HepG2 (cell line): ENCODE measurements around the gene P4HA3. TPM values are rescaled to one million over a fixed set of nuclear protein-coding genes. Genes with fewer than 3 reads are reported as not detected.

Experiments
- ATAC-seq: fragments of 200-7000 bp; cut with Tn5 transposase; 3 replicates; pipeline ENCODE4 v1.9.1; 2020; ENCODE audit warnings: mild to moderate bottlenecking, moderate library complexity
- BruUV-seq: library from RNA; stranded (reverse); fragments of 400-500 nt; replicated peaks from 2 replicates; lab custom pipeline; 2021; lab: Mats Ljungman, UMichigan
- CTCF ChIA-PET: fragments of 300-600 bp; formaldehyde crosslinking; extraction: SDS; loops from one replicate; lab custom pipeline; 2021; ENCODE audit warnings: low total read pairs, inconsistent platforms, low intra/inter-chr PET ratio; lab: Yijun Ruan, JAX
- POLR2A ChIA-PET: fragments of 350-600 bp; sonication (Branson Sonifier 250); formaldehyde crosslinking; loops from one replicate; lab custom pipeline; 2020; ENCODE audit warnings: antibody characterized with exemption, inconsistent platforms; lab: Yijun Ruan, JAX
- DNase-seq: peaks from one replicate; pipeline ENCODE4 v3.0.0-alpha.2; 2015; ENCODE audit warnings: low spot score
- FAIRE-seq: peaks from 3 replicates; lab custom pipeline; 2011; peaks lifted over from hg19 to GRCh38; lab: Jason Lieb, UNC
- H2AFZ ChIP-seq: one replicate; pipeline ENCODE4 v1.6.1; 2011; ENCODE audit warnings: low read length, inconsistent platforms
- H3K27ac ChIP-seq: fragments of 300-600 bp; 3 replicates; pipeline ENCODE4 v1.8.0; 2011; ENCODE audit warnings: mixed run types, mild to moderate bottlenecking, mixed read lengths, low read length, inconsistent platforms; ENCODE audit not compliant: insufficient read depth; ENCODE audit errors: extremely low read length
- H3K27me3 ChIP-seq, 2 experiments: fragments of 200-600 bp in 1 of 2; 2 replicates in 1 of 2; 3 replicates in 1 of 2; pipeline versions ENCODE4 v1.6.0 to v1.8.0; 2011; ENCODE audit warnings: low read length in 2 of 2, mild to moderate bottlenecking in 2 of 2, moderate library complexity in 2 of 2, inconsistent platforms in 1 of 2; ENCODE audit not compliant: insufficient read depth in 2 of 2, control insufficient read depth in 1 of 2
- H3K36me3 ChIP-seq, 2 experiments: fragments of 200-600 bp in 1 of 2; replicated peaks in 1 of 2; 2 replicates in 1 of 2; 3 replicates in 1 of 2; pipeline versions ENCODE4 v1.5.1 to v1.8.0; 2011; ENCODE audit warnings: low read length in 2 of 2, inconsistent platforms in 1 of 2; ENCODE audit not compliant: insufficient read depth in 2 of 2, control insufficient read depth in 1 of 2
- H3K4me1 ChIP-seq: 2 replicates; pipeline ENCODE4 v1.5.1; 2012; ENCODE audit warnings: low read length, inconsistent platforms; ENCODE audit not compliant: insufficient read depth
- H3K4me2 ChIP-seq: 2 replicates; pipeline ENCODE4 v1.6.0; 2011; ENCODE audit warnings: low read depth, low read length, inconsistent platforms
- H3K4me3 ChIP-seq, 3 experiments: fragments of 200-600 bp in 1 of 3; sonication (generic), shearing (Covaris generic) in 1 of 3; replicated peaks in 1 of 3; 2 replicates each; pipeline ENCODE4 v1.5.1; 2011 to 2016; ENCODE audit warnings: low read length in 3 of 3, inconsistent platforms in 2 of 3, low read depth in 2 of 3, mild to moderate bottlenecking in 2 of 3, control low read depth in 1 of 3, mixed read lengths in 1 of 3; ENCODE audit not compliant: insufficient read depth in 1 of 3
- H3K79me2 ChIP-seq: one replicate; pipeline ENCODE4 v1.6.1; 2011; ENCODE audit warnings: low read length, inconsistent platforms; ENCODE audit not compliant: insufficient read depth
- H3K9ac ChIP-seq: 2 replicates; pipeline ENCODE4 v1.6.0; 2011; ENCODE audit warnings: mild to moderate bottlenecking, low read depth, low read length, inconsistent platforms; ENCODE audit not compliant: insufficient read depth
- H3K9me3 ChIP-seq: 2 replicates; pipeline ENCODE4 v1.5.1; 2012; ENCODE audit warnings: mild to moderate bottlenecking, low read length
- H4K20me1 ChIP-seq: 2 replicates; pipeline ENCODE4 v1.6.0; 2011; ENCODE audit warnings: inconsistent platforms, mild to moderate bottlenecking, low read length, moderate library complexity; ENCODE audit not compliant: insufficient read depth
- ATF1 ChIP-seq: IDR thresholded peaks from 2 replicates; pipeline ENCODE4 v1.6.1; 2016; ENCODE audit warnings: mild to moderate bottlenecking, control low read depth
- IRF2 ChIP-seq: IDR thresholded peaks from 2 replicates; pipeline ENCODE4 v1.6.1; 2018; ENCODE audit warnings: missing genetic modification reagents, missing compliant biosample characterization
- NR0B2 ChIP-seq: sonication (generic); formaldehyde crosslinking; IDR thresholded peaks from 2 replicates; pipeline ENCODE4 v1.4.0; 2020; ENCODE audit warnings: mild to moderate bottlenecking, missing genetic modification reagents
- PAXIP1 ChIP-seq: sonication (generic); formaldehyde crosslinking; conservative IDR thresholded peaks from 2 replicates; pipeline ENCODE4 v1.4.0; 2020; ENCODE audit warnings: mild to moderate bottlenecking, missing genetic modification reagents, moderate library complexity
- PPARG ChIP-seq: conservative IDR thresholded peaks from 2 replicates; pipeline ENCODE4 v1.6.1; 2016; ENCODE audit warnings: missing biosample characterization, missing genetic modification reagents
- SAFB2 ChIP-seq: sonication (generic); formaldehyde crosslinking; IDR thresholded peaks from 2 replicates; pipeline ENCODE4 v1.5.1; 2020; ENCODE audit warnings: missing genetic modification reagents, low read depth, mild to moderate bottlenecking, borderline replicate concordance
- SYNCRIP ChIP-seq: fragments of 200-400 bp; formaldehyde crosslinking; IDR thresholded peaks from 2 replicates; pipeline ENCODE4 v1.6.1; 2018; ENCODE audit warnings: mild to moderate bottlenecking, low read depth, low read length; ENCODE audit not compliant: insufficient read depth
- USF2 ChIP-seq, 2 experiments: sonication (generic) in 1 of 2; formaldehyde crosslinking in 1 of 2; IDR thresholded peaks; 2 replicates each; pipeline versions ENCODE4 v1.5.1 to v1.6.1; 2011 to 2020; ENCODE audit warnings: borderline replicate concordance in 1 of 2, low read depth in 1 of 2, low read length in 1 of 2, mild to moderate bottlenecking in 1 of 2, missing genetic modification reagents in 1 of 2, moderate library complexity in 1 of 2
- XBP1 ChIP-seq: sonication (generic); formaldehyde crosslinking; IDR thresholded peaks from 2 replicates; pipeline ENCODE4 v1.5.0; 2020; ENCODE audit warnings: missing genetic modification reagents
- ZFP1 ChIP-seq: IDR thresholded peaks from 2 replicates; pipeline ENCODE4 v1.6.1; 2016
- ZNF121 ChIP-seq: sonication (generic); formaldehyde crosslinking; IDR thresholded peaks from 2 replicates; pipeline ENCODE4 v1.5.0; 2020; ENCODE audit warnings: mild to moderate bottlenecking, missing genetic modification reagents
- ZNF558 ChIP-seq: sonication (generic); formaldehyde crosslinking; IDR thresholded peaks from 2 replicates; pipeline ENCODE4 v1.9.0; 2022; ENCODE audit warnings: mild to moderate bottlenecking, missing genetic modification reagents, borderline replicate concordance
- ZSCAN30 ChIP-seq: sonication (generic); formaldehyde crosslinking; IDR thresholded peaks from 2 replicates; pipeline ENCODE4 v1.5.0; 2020; ENCODE audit warnings: mild to moderate bottlenecking, missing genetic modification reagents
- WGBS: methylation state at CpG from one replicate; pipeline ENCODE4 v1.1.6; 2017; ENCODE audit warnings: low lambda C conversion rate; 5-methylcytosine and 5-hydroxymethylcytosine counted together
- in situ Hi-C: cut with HindIII; loops from 2 replicates; pipeline ENCODE4 v1.10.0; 2017; ENCODE audit warnings: low pct_unique_long_range_greater_than_20kb; ENCODE audit not compliant: extremely low pct_ligation_motif_present
- intact Hi-C: fragments of 100-400 bp; cut with micrococcal nuclease; formaldehyde crosslinking; loops from one replicate; pipeline ENCODE4 v1.10.0; 2022; ENCODE audit not compliant: unreplicated experiment
- polyA plus RNA-seq, 8 experiments: library from polyadenylated mRNA; depleted of rRNA in 3 of 8; stranded (reverse) in 7 of 8; unstranded in 1 of 8; fragments of >200 nt; fragmentation: Illumina TruSeq in 4 of 8; extraction: Trizol in 4 of 8; gene quantifications; 2 replicates each; pipeline versions ENCODE4 v1.2.1 to v1.2.3, GENCODE V29; 2011 to 2016; ENCODE audit warnings: low read depth in 4 of 8, missing spikeins in 1 of 8, mixed read lengths in 1 of 8; ENCODE audit not compliant: insufficient read depth in 1 of 8
- total RNA-seq, 5 experiments: library from RNA; depleted of rRNA; stranded (reverse); fragments of >200 nt; fragmentation: Illumina TruSeq; extraction: Trizol; gene quantifications; 2 replicates each; pipeline ENCODE4 v1.2.3, GENCODE V29; 2016; ENCODE audit warnings: low read depth in 1 of 5
- TF ChIP-seq, protein P1 (sequence below): sonication (generic); formaldehyde crosslinking; IDR thresholded peaks from 2 replicates; pipeline ENCODE4 v1.4.0; 2020; ENCODE audit warnings: missing genetic modification reagents, borderline replicate concordance

P4HA3 gene
- total and polyA plus RNA-seq, 2 of the 13 experiments (the other 11 are each of a cell fraction or from before 2014, with no cell fraction given): not detected

DNA sequence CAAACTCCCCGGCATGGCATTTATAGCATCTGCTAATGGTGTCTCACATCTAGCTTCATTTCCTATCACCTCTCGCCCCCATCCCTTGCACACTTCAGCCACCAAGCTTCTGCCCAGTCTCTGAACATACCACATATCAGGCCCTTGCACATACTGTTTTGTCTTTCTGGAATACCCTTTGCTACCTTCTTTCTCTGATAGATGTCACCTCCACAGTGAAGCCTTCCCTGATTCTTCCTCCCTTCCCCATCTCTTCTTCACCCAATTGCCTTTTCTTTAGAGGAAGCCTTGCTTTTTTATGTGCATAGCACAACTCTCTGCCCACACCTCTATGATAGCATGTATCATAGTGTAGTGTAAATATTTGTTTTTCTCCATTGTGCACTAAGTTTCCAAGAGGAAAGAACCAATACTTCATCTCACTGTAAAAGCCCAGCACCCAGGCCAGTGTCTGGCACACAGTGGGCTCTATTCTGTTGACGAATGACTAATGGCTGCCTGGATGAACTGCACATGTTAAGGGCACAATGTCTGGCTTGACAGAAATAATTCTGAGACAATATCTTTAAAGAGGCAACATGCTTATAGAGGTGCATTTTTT is 27.8 kb downstream of the P4HA3 start:
- H3K36me3 ChIP-seq: no peaks in the 10 kb centered on the region
- no peak overlapping the region for H3K9ac ChIP-seq
- CTCF ChIA-PET: no interaction called here
- no peaks in the 10 kb centered on the region for H4K20me1 ChIP-seq
- ATAC-seq (no peak), FAIRE-seq (no peak), DNase-seq (no peak)
- 22% methylated on average over 3 of the region's 3 CpGs for WGBS
- no TSS peak for BruUV-seq
- H3K27me3 ChIP-seq: no peaks in the 10 kb centered on the region
- no peak overlapping the region for H3K27ac ChIP-seq
- in situ Hi-C loops: no loop called here
- POLR2A ChIA-PET: no interaction called here
- H3K4me3 ChIP-seq: no peak overlapping the region
- no peaks in the 10 kb centered on the region for H3K9me3 ChIP-seq
- H3K79me2 ChIP-seq: no peaks in the 10 kb centered on the region
- intact Hi-C loops: no loop called here
- H3K4me2 ChIP-seq: no peak overlapping the region
- H3K4me1 ChIP-seq: no peaks in the 10 kb centered on the region
- no peak overlapping the region for H2AFZ ChIP-seq
- TF ChIP-seq XBP1 (CRISPR knock-in tag) (no peak), ZFP1 (no peak), PAXIP1 (no peak), IRF2 (no peak), SYNCRIP (no peak), ZNF558 (CRISPR knock-in tag) (no peak), PPARG (no peak), ZNF121 (no peak), NR0B2 (no peak), SAFB2 (CRISPR knock-in tag) (no peak), USF2 (IDR thresholded peaks at IDR 0.05; ENCODE audit: low read depth, low read length) (no peak), USF2 (CRISPR knock-in tag; IDR thresholded peaks at IDR 0.05; ENCODE audit: borderline replicate concordance) (no peak), ZSCAN30 (CRISPR knock-in tag) (no peak), ATF1 (CRISPR knock-in tag) (no peak)
- TF ChIP-seq, protein P1, sequence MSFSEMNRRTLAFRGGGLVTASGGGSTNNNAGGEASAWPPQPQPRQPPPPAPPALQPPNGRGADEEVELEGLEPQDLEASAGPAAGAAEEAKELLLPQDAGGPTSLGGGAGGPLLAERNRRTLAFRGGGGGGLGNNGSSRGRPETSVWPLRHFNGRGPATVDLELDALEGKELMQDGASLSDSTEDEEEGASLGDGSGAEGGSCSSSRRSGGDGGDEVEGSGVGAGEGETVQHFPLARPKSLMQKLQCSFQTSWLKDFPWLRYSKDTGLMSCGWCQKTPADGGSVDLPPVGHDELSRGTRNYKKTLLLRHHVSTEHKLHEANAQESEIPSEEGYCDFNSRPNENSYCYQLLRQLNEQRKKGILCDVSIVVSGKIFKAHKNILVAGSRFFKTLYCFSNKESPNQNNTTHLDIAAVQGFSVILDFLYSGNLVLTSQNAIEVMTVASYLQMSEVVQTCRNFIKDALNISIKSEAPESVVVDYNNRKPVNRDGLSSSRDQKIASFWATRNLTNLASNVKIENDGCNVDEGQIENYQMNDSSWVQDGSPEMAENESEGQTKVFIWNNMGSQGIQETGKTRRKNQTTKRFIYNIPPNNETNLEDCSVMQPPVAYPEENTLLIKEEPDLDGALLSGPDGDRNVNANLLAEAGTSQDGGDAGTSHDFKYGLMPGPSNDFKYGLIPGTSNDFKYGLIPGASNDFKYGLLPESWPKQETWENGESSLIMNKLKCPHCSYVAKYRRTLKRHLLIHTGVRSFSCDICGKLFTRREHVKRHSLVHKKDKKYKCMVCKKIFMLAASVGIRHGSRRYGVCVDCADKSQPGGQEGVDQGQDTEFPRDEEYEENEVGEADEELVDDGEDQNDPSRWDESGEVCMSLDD (CRISPR knock-in tag): no peak
